Loucy (cell line): ENCODE results near the gene RSF1.

ENCODE experiments used
- H2AFZ ChIP-seq: fragments of 200-600 bp; sonication (generic); 2 replicates; pipeline ENCODE4 v1.6.0; 2016; ENCODE audit warnings: antibody characterized with exemption, mild to moderate bottlenecking, low read length, moderate library complexity
- H3F3A ChIP-seq: fragments of 200-600 bp; 2 replicates; pipeline ENCODE4 v1.6.0; 2016; ENCODE audit warnings: antibody characterized with exemption, low read depth, mild to moderate bottlenecking
- H3K27me3 ChIP-seq: fragments of 200-600 bp; sonication (generic); 2 replicates; pipeline ENCODE4 v1.6.1; 2014; ENCODE audit warnings: low read length, mild to moderate bottlenecking; ENCODE audit not compliant: insufficient read depth, poor library complexity, severe bottlenecking
- H3K36me3 ChIP-seq: fragments of 200-600 bp; sonication (generic); 2 replicates; pipeline ENCODE4 v1.6.1; 2016; ENCODE audit warnings: low read length; ENCODE audit not compliant: insufficient read depth
- H3K4me1 ChIP-seq: fragments of 200-600 bp; sonication (generic); 2 replicates; pipeline ENCODE4 v1.5.1; 2014; ENCODE audit warnings: low read length, mild to moderate bottlenecking; ENCODE audit not compliant: insufficient read depth, poor library complexity, severe bottlenecking
- H3K4me2 ChIP-seq: fragments of 200-600 bp; sonication (generic); 2 replicates; pipeline ENCODE4 v1.6.0; 2014; ENCODE audit warnings: antibody characterized with exemption, low read length, low read depth, mild to moderate bottlenecking; ENCODE audit not compliant: poor library complexity, severe bottlenecking
- H3K4me3 ChIP-seq: fragments of 200-600 bp; sonication (generic); 2 replicates; pipeline ENCODE4 v1.5.1; 2014; ENCODE audit warnings: low read length, mild to moderate bottlenecking, mixed read lengths; ENCODE audit not compliant: poor library complexity, severe bottlenecking
- H3K79me2 ChIP-seq: fragments of 200-600 bp; sonication (generic); 2 replicates; pipeline ENCODE4 v1.6.1; 2014; ENCODE audit warnings: low read length; ENCODE audit not compliant: insufficient read depth
- H3K9ac ChIP-seq: fragments of 200-600 bp; sonication (generic); 2 replicates; pipeline ENCODE4 v1.6.0; 2014; ENCODE audit warnings: mild to moderate bottlenecking, low read depth, low read length, moderate library complexity; ENCODE audit not compliant: poor library complexity, severe bottlenecking
- H3K9me2 ChIP-seq: fragments of 200-600 bp; sonication (generic); replicated peaks from 2 replicates; pipeline ENCODE4 v1.6.1; 2016; ENCODE audit warnings: low read depth, low read length, mixed read lengths
- H3K9me3 ChIP-seq: fragments of 200-600 bp; sonication (generic); 2 replicates; pipeline ENCODE4 v1.6.1; 2014; ENCODE audit warnings: mild to moderate bottlenecking, antibody characterized with exemption, low read length, low read depth; ENCODE audit not compliant: insufficient read depth
- H4K20me1 ChIP-seq: fragments of 200-600 bp; sonication (generic); 2 replicates; pipeline ENCODE4 v1.6.0; 2014; ENCODE audit warnings: antibody characterized with exemption, low read length, mild to moderate bottlenecking; ENCODE audit not compliant: insufficient read depth, poor library complexity, severe bottlenecking
- CTCF ChIP-seq: fragments of 200-600 bp; sonication (generic); conservative IDR thresholded peaks from 2 replicates; pipeline ENCODE4 v1.5.1; 2014; ENCODE audit warnings: mild to moderate bottlenecking, antibody characterized with exemption, low read length
- EZH2phosphoT487 ChIP-seq: fragments of 200-600 bp; IDR thresholded peaks from 2 replicates; pipeline ENCODE4 v1.6.1; 2018; ENCODE audit warnings: antibody characterized with exemption, mild to moderate bottlenecking, moderate library complexity, borderline replicate concordance

The RSF1 gene

DNA sequence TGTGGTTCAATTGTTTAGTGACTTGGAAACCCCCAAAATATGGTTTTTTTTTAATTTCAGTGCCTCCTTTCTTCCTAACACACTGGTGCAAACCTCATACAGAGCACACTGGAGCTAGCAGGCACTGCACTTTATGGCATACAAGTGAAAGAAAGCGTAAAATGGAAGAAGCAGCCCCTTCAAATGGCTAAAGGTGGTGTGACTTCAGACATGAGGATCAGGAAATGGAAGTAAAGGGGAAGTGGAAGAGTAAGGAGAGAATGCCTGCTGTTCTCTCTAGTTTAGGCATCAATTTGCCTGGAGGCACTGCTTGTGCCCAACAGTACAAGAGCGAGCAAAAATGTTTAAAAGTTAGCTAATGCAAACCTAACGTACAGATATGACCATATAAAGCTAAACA lies 5.7 kb downstream of the RSF1 start:
- Histone ChIP-seq H3K9me3 (peaks cover 6% of the 10 kb centered on the region; the same call in 1 of the 2 replicates), H3K27me3 (peaks cover 1% of the 10 kb centered on the region), H4K20me1 (peaks cover 86% of the 10 kb centered on the region), H3K4me1 (peaks cover 36% of the 10 kb centered on the region), H3K9ac (no peak overlapping the region), H3K36me3 (peaks cover 24% of the 10 kb centered on the region; the same call in 1 of the 2 replicates), H3F3A (no peaks in the 10 kb centered on the region), H2AFZ (no peak overlapping the region), H3K79me2 (peaks cover 99% of the 10 kb centered on the region), H3K4me3 (no peak overlapping the region), H3K4me2 (peak overlapping the region; percentile 89), H3K9me2 (no peaks in the 10 kb centered on the region)
- TF ChIP-seq EZH2phosphoT487: no peak
- TF ChIP-seq CTCF: no peak

DNA sequence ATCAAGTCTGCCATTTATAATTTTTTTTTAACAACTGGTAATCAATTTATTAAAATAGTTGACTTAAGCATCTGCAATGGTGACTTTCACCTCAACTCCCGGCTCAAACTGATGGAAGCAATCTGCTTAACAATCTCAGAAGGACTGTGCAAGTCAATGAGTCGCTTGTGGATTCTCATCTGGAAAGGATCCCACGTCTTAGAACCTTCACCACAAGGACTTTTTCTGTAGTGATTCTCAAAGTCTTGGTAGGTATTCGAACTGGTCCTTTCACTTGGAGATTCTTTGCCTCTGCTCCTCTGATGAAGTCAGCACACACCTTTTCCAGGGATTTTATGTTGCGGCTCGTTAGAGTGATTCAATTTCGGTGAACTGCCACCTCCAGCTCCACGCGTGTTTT lies 7.3 kb downstream of the RSF1 start:
- Histone ChIP-seq H3K9me3 (peaks cover 6% of the 10 kb centered on the region; the same call in 1 of the 2 replicates), H3K9ac (no peak overlapping the region), H3F3A (no peaks in the 10 kb centered on the region), H3K79me2 (peaks cover 97% of the 10 kb centered on the region), H3K4me1 (peaks cover 29% of the 10 kb centered on the region), H2AFZ (no peak overlapping the region), H3K4me2 (no peak overlapping the region), H3K36me3 (peaks cover 24% of the 10 kb centered on the region; the same call in 1 of the 2 replicates), H3K9me2 (no peaks in the 10 kb centered on the region), H4K20me1 (peaks cover 84% of the 10 kb centered on the region), H3K27me3 (no peaks in the 10 kb centered on the region), H3K4me3 (no peak overlapping the region)
- TF ChIP-seq CTCF (no peak), EZH2phosphoT487 (no peak)

- TF ChIP-seq EZH2phosphoT487 (no peak), CTCF (no peak)
- Histone ChIP-seq H3K9me2 (no peaks in the 10 kb centered on the region), H4K20me1 (peaks cover 80% of the 10 kb centered on the region), H3K9me3 (no peaks in the 10 kb centered on the region), H3K79me2 (peaks cover 93% of the 10 kb centered on the region), H3K4me2 (no peak overlapping the region), H3K4me1 (peaks cover 4% of the 10 kb centered on the region), H3F3A (no peaks in the 10 kb centered on the region), H3K36me3 (peaks cover 16% of the 10 kb centered on the region; the same call in 1 of the 2 replicates), H2AFZ (no peak overlapping the region), H3K4me3 (no peak overlapping the region), H3K27me3 (no peaks in the 10 kb centered on the region), H3K9ac (no peak overlapping the region)
These were observed 13.5 kb downstream of the RSF1 start for GRCh38 chr11:77806993-77807392.
